SHP77 (cell line): ENCODE data around the gene LRRC74A.

Experiments
- DNase-seq, 2 experiments: peaks; one replicate each; lab custom pipeline; 2025; lab: John Stamatoyannopoulos, UW

The LRRC74A gene

DNA sequence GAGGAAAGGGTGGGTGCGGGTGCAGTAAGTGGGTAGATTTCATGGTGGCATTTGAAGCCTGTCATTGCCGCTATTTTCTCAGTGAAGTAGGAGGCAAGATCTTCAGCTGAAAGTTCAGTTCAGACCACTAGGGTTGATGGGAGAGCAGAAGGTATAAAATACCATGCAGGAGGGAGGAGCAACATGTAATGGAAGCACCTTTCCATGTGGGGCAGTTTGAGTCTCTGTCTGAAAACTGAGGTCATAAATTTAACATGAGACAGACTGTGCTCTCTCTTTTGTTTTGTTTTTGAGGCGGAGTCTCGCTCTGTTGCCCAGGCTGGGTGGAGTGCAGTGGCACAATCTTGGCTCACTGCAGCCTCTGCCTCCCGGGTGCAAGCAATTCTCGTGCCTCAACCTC is 22.7 kb downstream of the LRRC74A start:
- no peak for DNase-seq

DNA sequence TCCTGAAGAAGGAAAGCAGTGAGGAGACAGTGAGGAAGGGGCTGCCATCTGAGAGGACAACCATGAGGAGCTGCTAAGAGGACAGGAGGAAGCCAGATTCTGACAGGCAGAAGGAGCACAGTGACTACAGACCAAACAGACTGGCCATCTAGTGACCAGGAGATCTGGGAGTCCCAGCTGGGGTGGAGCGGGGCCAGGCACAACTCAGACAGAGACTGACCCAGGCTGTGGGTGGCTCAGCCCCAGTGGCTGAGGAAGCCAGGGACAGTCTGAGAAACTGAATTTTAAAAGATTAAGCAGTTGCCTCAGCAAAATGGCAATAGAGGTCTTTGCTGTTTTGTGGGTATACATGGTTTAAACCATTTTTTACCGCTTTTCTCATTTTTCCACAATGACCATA is 28.9 kb downstream of the LRRC74A start:
- DNase-seq = no peak

DNA sequence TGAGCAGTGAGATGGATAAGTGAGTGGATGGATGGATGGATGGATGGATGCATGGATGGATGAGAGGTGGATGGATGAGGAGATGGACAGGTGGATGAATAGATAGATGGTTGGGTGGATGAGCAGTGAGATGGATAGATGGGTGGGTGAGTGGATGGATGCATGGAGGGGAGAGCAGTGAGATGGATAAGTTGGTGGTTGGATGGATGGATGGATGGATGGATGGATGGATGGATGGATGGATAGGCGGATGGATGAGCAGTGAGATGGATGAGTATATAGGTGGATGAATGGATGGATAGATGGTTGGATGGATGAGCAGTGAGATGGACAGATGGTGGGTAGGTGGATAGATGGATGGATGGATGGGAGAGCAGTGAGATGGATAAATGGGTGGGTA is 30.6 kb downstream of the LRRC74A start:
- DNase-seq = no peak

DNA sequence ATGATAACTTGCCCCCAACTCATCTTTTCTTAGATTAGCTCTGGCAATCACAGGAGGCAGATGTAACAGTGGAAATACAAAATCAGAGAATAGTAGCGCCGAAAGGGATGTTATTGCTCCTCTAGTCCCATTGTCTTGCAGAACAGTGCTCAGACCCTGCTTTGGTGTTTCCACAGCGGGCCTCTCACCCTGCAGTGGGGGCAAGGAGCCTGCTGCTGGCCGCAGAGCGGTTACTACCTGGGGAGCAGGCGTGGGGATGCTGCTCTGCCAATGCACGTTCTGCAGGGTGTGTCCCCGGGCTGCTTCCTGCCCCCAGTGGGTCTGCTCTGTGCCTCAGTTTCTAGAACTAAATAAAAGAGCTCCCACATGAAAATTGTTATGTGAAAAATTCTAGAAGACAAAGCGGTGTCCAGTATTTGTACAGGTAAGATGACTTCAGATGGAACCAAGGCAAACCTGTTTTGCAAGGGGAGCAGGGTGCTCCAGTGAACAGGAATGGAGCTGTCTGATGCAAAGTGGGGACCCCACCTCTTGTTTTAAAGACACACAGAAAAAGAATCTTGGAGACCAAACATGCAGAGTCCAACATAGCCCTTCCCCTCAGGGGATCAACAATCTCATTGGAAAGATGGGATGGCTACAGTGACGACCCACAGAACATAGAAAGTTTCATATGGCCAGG is 35.5 kb downstream of the LRRC74A start:
- DNase-seq = no peak

DNA sequence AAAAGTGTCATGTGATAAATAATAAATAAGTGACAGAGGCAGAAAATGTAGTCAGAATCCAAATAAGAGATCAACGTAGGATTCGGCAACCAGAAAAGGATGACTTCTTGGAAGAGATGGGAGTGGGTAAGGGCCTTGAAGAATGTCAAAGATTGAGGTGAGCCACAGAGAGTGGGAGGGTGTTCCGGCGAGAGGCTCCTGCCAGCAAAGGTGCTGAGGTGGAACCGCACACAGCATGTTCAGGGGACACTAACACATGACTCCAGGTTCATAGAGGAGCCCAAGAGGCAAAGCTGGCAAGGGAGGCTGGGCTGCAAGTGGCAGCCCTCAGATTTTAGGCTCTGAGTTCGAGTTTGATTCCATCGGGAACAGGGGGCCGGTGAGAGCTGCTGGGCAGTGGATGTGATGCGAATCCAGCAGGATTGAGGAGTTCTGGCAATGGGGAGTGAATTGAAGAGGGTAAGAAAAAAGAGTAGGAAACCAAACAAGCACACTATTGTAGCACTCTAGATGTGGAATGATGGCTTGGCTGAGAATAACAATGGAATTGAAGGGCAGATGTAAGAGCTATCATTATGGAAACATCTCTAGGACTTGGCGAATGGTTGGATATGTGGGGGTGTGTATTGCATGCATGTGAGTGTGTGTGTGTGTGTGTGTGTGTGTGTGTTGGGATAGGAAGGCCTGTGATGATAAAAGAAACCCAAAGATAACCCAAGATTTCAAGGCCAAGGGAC is 36.5 kb downstream of the LRRC74A start:
- no peak for DNase-seq

DNA sequence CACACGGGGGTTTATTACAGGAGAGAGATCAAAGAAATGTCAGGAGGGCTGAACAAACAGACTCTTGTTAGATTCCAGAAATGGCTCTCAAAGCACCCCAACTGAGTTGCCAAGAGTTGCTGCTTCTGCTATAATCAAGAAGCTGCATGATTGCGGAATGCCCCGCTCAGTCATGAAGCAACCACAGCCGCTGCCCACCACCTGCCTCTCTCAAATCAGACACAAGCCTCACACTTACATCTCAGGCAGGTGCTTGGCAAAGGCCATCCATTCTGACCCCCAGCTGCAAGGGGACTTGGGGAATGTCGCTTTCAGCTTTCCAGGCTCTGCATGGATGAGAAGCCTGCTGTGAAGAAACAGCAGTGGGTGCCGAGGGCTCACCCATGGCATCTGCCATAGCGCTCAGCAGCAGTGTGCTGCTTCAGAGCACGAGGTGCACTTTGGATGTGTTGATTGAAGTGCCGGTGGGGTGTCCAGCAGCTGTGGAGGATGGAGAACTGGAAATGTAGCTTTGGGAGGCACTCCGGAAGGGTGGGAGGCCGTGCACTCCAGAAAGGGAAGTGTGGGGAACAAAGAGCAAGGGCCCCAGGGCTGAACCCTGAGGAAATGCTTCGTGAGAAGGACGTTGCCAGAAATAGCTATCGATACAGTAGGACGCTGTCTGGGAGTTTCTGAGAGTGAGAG is 37.7 kb downstream of the LRRC74A start:
- DNase-seq = peak; percentile 65 to 69

DNA sequence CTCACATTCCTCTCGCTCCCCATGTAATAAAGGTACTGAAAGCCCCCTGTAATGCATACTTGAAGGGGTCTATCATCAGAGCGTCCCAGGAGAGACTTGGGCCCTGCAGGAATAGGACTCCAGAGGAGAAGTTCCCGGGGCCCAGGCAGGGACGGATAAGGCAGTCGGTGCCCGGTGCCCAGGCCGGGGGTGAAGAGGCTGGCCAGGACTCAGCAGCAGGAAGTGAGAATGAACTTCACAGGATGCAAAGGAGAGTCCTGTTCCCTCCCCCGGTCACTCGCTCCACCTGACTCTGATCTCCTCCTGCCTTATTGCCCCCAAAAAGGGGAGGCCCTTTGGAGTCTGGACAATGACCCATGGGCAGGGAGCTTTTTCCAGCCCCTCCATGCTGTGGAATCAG is 40.2 kb downstream of the LRRC74A start:
- DNase-seq = no peak

DNA sequence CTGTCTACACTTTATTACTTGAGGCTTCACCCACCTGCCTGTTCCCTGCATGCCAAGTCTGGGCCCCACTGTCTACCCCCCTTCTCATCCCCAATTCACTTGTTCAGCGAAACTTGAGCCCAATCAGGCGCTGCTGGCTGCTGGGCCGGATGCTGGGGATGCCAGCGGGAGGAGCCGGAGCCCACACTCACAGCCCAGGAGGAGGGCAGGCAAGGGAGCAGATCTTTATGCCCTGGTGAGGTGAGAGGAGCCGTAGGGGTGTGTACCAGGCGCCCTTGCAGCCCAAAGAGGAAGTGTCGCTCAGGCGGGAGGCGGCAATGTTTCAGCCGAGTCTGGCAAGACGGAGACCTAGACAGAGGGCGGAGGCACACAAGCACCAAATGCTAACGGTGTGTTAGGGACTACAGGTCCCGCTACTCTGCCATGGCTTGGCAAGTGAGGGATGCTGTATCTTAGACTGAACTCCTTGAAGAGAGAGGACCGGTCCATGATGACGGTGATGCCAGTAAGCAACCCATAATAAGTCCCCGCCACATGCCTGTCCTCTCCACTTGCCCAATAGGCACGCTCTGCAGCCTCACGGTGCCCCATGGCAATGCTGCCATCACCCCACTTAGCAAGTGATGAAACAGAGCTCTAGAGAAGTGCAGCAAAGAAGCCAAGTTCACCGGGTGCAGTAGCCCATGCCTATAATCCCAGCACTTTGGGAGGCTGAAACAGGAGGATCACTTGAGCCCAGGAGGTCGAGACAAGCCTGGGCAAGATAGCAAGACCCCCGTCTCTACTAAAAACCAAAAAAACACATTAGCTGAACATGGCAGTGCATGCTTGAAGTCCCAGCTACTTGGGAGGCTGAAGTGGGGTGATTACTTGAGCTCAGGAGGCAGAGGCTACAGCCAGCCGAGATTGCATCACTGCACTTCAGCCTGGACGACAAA is 41.6 kb downstream of the LRRC74A start:
- no peak for DNase-seq

DNA sequence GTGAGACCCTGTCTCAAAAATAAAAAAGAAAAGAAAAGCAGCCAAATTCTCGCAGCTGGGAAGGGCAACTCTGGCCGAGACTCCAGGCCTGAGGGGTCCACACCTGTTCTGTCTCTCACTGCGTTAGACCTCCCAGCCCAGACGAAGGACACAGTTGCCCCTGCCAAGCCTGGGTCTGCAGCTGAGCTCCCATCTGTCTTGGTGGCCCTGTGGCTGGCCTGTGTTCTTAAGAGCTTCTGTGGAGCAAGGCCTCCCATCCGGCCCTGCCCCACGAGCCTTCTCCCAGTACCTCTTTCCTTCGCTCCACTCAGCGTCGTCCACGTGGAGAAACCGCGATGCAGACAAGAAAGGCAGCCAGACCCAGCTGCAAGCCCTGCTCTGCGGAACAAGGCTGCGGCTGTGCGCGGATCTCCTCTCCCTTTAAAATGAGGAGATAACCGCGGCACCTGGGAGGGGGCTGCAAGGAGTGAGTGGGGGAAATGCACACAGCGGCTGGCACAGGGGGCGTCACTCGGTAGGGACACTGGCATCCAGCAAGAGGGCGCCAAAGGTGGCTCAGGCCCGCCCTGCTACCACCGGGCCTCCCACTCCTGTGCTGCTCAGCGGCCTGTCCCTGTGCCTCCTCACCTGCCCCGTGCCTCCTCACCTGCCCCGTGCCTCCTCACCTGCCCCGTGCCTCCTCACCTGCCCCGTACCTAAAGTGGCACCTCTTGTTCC is 42.4 kb downstream of the LRRC74A start:
- no peak for DNase-seq

DNA sequence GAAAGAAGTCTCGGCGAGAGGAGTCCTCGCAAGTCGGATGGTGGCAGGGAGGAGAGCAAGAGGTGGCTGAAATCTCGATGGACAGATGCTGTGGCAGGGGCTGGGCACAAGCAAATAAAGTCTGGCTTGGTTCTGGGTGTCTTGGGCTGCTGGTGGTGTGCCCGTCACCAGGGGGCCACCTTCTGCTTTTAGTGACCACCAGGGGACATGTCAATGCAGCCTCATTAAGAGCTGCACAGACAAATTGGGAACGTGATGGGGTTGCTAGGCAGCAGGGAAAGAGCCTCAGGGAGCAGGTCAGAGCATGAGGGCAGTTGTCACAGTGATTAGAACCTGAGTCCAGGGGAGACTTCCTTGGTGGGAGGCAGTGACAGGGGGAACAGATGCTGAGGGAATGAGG is 44.0 kb downstream of the LRRC74A start:
- DNase-seq = peak in 1 of 2 experiments; percentile 38

DNA sequence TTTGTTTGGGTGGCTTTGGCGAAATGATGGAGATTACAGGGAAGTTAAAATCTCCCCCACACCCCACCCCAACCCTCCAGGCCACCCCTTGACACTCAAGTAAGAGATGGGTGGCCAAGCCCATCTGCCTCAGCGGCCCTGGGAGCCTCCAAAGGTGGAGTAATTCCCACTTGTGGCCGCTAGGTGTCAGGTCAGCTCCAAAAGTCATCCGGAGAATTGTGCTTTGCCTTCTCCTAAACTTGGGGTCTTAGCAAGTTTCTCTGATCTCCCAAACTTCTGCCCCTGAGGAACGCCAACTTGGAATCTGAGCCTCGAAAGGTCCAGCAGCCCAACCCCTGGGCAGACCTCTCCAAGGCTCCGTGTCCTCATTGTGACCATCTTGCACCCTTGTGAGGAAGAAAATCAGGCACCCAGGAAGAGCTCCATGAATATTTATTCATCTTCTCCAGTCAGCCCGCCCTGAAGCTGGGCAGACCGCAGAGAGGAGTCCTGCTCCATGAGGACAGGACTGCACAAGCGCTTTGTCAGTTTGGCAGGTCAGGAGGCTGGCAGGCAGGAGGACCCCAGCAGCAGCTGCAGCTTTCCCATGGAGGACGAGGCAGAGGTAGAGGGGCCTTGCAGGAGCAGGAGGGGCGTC is 46.7 kb downstream of the LRRC74A start:
- DNase-seq = peak in 1 of 2 experiments; percentile 56

DNA sequence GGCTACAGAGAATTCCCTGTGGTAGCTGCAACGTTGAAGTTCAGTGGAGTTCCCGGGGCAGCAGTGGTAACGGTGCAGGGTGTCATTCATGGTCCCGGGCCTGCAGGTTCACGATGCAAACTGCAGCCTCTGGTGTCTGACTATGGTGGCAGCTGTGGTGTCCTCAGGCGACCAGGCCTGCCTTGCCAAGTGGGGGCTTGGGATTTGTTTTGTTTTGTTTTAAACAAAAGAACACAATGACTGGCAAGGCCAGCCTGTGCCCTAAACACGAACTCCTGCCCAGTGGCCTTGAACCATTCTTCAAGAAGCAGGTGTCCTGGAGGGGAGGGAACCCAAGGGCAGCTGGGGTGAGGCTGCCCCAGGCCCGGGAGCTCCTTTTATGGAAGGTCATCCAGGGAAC is 48.5 kb downstream of the LRRC74A start:
- DNase-seq = no peak

DNA sequence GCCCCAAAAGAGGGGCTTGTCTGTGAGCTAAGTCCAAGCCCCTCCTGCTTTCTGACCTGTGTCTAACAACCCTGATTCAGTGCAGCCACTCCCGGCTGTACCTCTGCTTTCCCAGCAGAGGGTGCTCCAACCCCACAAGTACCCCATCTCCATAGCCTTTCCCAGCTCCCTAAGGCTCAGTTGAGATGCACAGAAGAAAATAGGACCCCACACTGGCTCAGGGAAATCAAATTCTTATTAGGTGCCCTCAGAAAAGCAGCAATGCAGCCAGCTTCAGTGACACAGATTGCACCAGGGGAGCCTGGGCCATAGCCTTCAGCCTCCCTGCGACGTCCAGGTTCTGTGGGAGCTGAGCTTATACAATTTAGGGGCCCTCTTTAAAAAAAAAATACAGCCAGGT is 49.9 kb downstream of the LRRC74A start:
- DNase-seq = peak; percentile 61 to 65

DNA sequence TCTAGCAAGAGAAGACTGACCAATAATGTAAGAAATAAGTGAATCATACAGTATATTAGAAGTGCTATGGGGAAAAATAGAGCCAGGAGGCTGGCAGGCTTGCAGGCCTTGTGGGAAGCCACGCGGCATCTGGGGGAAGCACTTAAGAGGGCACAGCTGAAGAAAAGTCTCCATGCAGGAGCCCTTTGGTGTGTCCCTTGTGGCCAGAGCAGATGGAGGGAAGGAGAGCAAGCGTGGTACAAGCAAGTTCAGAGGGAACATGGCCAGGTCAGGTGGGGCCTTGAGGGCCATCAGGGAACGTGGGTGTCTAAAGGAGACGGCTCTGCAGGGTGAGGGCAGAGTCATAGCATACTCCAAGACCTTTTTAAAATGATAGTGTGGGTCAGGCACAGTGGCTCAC is 51.7 kb downstream of the LRRC74A start:
- no peak for DNase-seq

DNA sequence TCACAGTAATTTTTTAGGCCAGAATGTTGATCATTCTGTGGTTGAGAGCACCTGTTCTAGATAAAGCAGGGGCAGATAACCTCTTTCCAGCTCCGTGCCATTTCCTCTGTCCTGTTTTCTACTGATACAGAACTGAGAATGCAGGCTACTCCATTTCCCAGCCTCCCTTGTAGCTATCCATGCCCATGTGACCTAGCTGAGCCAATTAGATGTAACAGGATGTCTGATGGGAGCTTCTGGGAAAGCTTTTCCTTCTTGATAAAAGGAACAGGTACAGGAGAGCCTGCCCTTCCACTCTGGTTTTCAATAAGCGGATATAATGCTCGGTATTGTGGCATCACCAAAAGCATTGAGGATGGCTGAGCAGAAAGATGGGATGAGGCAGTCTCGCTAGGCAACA is 54.2 kb downstream of the LRRC74A start:
- DNase-seq = no peak

DNA sequence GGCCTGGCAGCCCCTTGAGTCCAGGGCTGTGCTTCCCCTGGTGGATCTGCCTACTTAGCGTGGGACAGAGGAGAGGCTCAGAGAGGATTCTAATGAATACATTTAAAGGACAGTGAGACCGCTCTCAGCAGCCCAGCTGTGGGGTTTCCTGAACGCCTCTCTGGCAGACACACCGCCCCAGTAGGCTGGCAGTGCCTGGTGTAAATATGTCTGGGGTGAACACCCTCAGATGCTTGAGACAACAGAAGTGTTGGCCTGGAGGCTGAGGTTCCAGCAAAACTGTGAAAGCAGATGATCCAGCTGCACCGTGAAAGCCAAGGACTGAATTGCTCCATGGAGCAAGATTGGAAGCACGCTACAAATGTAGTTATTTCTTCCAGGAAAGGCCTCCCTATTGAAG is 55.1 kb downstream of the LRRC74A start:
- no peak for DNase-seq

DNA sequence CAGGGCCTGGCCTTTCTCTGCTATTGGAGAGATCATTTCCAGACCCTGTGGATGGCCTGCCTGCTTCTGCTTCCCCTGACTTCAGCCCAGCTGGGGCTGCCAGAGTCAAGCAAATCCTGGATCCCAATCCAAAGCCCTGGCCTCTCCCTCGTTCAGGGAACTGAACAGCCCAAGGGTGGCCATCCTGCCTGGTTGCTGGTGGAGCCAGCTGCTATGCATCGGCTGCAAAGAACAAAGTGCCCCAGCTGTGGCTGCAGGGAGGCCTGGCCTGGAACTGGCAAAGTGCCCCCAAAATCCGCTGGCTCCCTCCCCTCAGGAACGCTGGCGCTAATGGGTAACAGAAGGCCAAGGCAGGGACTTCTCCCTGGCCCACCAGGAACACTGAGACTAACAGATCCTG is 56.4 kb downstream of the LRRC74A start:
- DNase-seq = no peak

DNA sequence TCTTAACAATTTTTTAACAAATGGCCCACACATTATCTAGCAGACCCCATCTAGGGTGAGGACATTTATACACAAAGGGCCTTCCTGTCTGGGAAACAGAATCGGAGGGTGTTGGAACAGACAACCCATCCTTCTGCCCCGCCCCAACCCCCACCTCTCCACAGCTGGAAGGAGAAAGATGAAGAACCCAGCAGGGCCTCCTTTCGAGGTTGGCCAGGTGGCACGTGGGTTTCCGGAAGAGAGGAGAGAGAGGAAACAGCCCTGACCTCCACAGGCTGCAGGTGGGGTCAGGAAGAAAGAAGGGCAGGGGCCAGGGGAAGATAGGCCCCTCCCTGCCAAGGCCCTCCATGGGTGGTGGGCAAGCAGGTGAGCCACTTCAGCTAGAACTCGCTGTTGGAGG is 57.2 kb downstream of the LRRC74A start:
- no peak for DNase-seq

DNA sequence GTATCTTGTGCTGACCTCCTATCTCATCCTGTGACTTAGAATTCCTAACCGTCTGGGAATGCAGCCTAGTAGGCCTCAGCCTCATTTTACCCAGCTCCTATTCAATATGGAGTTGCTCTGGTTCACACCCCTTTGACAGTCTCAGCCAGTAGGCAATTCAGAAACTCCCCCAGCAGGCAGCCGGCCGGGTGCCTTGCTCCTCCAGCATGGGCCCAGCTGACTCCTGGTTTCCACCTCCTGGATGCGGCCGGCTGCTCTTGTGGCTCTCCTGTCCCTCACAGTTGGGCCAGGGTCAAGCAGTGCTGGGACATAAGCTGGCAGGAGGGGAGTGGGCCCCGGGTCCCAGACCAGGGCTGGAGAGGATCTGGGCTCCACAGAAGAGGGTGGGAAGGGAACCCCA is 58.2 kb downstream of the LRRC74A start:
- no peak for DNase-seq

DNA sequence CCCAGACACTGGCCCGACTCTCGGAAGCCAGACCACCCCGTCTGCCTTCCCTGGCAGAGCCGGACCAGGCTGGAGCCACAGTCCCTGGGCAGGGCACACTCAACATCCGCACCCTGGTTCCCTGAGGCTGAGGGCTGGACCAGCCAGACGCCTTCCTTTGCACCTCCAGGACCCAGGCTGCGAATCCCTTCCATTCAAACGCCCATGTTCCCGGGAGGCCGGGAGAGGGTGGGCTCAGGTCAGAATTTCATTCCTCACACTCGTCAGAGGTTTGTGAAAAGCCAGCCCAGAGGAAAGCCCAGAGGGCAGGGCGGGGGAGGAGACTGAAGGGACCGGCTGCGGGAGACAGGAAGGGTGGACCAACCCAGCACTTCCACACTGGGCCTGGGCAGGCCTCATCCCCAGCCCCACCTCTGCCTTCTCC is 58.7 kb downstream of the LRRC74A start:
- no peak for DNase-seq

DNA sequence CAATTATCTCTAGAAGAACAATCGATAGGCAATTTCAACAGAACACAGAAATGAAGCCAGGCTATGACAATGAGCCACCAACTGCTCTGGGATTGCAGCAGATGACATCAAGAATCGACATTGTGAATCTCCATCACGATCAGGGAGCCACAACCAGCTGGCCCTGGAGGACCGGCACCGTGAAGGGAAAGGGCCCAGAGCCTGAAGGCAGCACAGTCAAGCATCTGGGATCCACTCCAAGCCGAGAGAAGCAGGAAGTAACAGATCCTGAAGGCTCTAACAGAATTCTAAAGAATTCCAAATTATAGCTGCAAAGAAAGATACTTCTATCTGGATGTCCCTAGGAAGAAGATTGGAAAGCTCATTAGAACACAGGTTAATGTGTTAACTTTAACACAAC is 61.0 kb downstream of the LRRC74A start:
- no peak for DNase-seq
